ENCODE data around the gene UTS2R. TPM values are rescaled to one million over a fixed set of nuclear protein-coding genes. Genes with fewer than 3 reads are reported as not detected.

Gene UTS2R
- total RNA-seq, 1 experiment from 2014 or later, result not detected

DNA sequence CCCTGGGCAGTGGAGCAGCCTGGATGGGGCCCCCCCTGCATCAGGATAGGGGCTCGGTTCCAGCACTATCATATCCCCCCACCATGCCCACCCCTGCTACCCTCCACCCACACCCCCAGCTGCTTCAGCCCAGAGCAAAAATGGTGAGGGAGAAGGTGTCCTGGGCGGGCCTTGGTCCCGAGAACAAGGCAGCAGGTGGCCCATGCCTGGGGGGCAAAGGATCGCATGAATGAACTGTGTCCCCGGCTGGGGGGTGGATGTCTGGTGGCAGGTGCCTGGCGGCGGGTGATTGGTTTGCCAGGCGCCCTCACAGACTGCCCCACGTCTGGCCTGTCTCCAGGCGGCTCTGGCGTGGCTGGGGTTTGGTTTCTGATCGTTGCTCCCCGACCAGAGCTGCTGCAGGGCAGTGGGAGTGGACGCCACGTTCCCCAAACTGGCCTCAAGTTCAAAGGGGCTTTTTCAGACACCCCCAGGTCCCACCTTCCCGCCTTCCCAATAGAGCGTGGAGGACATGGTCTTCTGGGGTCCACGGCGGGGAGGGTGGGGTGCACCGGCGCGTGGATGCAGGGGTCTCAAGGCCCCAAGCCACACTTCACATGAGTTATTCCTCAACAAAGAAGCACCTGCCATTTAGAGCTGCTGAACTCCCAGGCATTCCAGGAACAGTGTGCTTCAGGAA, 12.6 kb downstream of the UTS2R start:
- DNase-seq (ENCODE audit: low spot score), result no peak
- in situ Hi-C loops (cut with HindIII; ENCODE audit: low sequenced_read_pairs), result no loop called here

DNA sequence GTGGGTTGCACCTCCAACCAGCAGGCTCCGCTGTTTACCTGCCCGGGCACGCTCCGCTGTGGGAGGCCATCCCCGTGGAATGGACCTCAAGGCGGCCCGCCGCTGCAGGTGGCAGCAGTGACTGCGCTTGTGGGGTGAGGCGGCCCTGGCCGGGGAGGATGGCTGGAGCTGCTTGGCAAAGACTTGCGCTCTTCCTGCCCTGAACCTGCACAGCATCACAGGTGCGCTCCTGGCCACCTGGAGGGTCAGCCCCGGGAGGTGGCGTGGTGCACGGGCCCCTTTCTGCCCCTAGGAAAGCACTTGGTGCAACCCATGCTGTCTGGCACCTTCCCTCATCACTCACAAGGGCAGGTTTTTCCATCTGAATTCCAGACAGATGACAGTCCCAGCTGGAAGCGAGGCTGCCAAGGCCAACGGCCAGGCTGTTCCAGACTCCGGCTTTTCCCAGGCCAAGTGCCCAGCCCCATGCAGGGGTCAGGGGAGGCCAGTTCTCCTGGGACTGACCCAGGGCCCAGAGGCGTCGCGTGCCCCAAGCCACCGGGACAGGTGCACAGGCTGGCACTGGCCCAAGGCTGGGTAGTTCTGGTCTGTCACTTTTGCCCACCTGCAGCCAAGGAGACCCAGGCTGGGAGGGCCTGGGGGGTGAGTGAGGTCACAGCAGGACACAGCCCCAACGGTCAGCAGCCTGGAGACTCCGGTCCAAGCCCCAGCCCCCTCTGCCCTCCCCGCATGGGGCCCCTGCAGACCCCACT, 13.3 kb downstream of the UTS2R start:
- in situ Hi-C loops (cut with HindIII; ENCODE audit: low sequenced_read_pairs), result no loop called here
- peak; percentile 63 for DNase-seq (ENCODE audit: low spot score)

- DNase-seq (ENCODE audit: low spot score), result no peak
- in situ Hi-C loops (cut with HindIII; ENCODE audit: low sequenced_read_pairs), result no loop called here
Observed at GRCh38 chr17:82385559-82386254, 14.1 kb downstream of the UTS2R start.

GRCh38 chr17:82386255-82386831, 14.8 kb downstream of the UTS2R start:
- no peak for DNase-seq (ENCODE audit: low spot score)
- in situ Hi-C loops (cut with HindIII; ENCODE audit: low sequenced_read_pairs), result no loop called here

DNA sequence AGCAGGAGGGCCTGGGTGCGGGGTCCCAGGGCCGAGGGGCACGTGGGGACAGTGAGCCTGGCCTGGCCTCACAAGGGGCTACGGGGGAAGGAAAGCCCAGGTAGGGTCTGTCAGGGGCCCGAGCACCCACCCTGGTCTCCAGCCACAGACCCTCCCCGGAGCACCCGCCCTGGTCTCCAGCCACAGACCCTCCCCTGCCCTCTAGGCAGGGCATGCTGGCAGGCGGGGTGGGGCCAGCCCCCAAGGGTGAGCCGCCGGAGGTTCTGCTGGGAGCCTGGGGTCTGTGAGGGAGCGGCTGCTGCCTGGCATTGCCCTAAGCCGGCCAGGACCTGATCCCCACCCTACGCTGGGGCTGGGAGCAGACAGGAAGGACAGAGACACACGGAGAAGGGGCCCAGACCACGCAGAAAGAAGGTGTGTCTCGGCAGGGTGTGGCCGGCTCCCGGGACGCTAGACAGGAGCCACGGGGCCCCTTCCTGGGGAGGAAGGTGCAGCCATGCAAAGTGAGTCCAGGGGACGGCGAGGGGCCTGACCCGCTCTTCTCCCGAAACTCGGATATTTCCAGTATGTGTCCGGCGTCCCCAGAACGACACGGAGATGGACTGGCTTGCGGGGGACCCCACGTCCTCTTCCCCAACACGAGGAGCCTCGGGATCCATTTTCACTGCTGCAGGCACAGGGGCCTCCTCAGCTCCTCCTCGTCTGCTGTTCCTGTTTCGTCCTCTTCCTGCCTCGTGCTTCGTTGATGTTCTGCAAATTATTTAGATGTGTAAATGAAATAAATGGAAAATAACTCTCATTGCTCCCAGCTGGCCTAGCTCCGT, 15.5 kb downstream of the UTS2R start:
- in situ Hi-C loops (cut with HindIII; ENCODE audit: low sequenced_read_pairs), result no loop called here
- DNase-seq (ENCODE audit: low spot score), result no peak

GRCh38 chr17:82387705-82388106, 16.1 kb downstream of the UTS2R start:
- in situ Hi-C loops (cut with HindIII; ENCODE audit: low sequenced_read_pairs), result no loop called here
- DNase-seq (ENCODE audit: low spot score), result no peak

DNA sequence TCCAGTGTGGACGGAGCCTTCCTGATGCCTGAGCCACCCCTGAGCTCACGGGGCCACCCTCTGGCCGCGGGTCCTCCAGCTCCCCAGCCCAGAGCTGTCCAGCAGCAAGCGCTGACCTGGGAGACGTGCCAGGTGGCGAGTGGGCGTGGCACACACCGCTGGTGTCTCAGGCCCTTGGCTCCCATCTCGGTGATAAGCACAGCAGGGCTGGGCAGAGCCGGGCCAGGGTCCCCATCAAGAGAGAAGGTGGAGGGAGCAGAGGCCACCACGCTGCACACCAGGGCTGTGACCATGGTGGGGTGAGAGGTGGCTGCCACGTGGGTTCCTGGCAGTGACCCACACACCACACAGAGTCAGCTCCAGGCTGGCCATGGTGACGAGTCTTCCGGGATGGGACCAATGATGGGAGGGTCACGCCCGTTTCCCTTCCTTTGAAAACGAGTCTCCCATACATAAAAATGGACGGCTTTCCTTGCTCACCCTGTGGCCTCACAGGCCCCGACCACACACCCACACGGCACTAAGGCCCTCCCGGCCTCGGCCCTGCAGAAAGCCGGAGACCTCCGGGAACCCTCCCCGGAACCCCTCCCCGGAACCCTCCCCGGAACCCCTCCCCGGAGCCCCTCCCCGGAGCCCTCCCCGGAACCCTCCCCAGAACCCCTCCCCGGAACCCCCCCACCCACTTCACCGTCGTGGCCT, 16.8 kb downstream of the UTS2R start:
- no peak for DNase-seq (ENCODE audit: low spot score)
- in situ Hi-C loops (cut with HindIII; ENCODE audit: low sequenced_read_pairs), result no loop called here

DNA sequence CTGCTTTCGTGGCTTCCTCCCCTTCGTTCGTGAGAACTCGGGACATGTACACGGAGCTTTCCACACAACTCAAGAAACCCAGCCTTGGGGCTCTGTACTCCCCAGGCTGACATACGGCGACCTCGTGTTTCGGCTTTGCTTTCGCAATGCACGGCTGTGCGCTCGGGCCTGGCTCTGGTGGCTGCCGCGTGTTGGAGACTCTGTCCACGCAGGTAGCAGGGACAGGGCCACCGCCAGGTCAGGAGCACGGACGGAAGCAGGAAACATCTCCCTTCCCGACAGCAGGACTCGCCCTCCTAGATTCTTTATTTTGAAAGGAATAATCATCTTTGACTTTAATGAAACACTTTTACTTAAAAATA, 17.3 kb downstream of the UTS2R start:
- no peak for DNase-seq (ENCODE audit: low spot score)
- in situ Hi-C loops (cut with HindIII; ENCODE audit: low sequenced_read_pairs), result no loop called here

- in situ Hi-C loops (cut with HindIII; ENCODE audit: low sequenced_read_pairs), result no loop called here
- no peak for DNase-seq (ENCODE audit: low spot score)
Observed at GRCh38 chr17:82389379-82389778, 17.8 kb downstream of the UTS2R start.

DNA sequence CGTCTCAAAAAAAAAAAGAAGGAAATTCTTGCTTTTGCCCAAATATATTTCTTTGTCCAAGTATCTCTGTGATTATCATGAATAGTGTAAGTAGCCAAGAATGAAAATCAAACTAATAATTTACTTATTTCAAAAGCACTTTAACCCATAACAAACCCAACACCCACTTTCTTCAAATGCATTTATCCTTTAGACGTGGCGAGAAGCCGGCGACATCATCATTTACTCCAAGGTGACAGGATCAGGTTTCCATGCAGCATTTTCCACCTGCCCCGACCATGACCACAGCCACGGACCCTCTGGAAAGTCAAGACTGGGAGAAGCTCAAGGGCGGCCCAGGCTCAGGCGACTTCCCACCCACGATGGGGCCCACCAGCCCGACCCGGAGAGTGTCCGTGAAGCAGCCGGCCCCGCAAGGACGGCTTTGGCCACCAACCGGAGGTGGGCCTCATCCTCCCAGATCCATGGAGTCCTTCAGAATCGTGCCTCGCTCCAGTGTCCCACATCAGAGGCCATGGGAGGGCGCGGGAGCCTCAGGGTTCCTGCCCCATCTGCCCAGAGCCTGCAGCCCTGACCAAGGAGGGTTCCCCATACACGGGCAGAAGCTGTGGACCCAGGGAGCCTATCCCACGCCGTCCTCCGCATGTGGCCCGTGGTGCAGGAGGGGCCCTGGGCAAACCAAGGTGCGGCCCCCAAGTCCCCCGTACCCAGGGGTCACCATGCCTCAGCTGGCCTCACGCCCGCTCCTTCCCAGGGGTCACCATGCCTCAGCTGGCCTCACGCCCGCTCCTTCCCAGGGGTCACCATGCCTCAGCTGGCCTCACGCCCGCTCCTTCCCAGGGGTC, 18.7 kb downstream of the UTS2R start:
- DNase-seq (ENCODE audit: low spot score), result no peak
- in situ Hi-C loops (cut with HindIII; ENCODE audit: low sequenced_read_pairs), result no loop called here

- no peak for DNase-seq (ENCODE audit: low spot score)
- in situ Hi-C loops (cut with HindIII; ENCODE audit: low sequenced_read_pairs), result no loop called here
Observed at GRCh38 chr17:82390860-82391435, 19.4 kb downstream of the UTS2R start.

DNA sequence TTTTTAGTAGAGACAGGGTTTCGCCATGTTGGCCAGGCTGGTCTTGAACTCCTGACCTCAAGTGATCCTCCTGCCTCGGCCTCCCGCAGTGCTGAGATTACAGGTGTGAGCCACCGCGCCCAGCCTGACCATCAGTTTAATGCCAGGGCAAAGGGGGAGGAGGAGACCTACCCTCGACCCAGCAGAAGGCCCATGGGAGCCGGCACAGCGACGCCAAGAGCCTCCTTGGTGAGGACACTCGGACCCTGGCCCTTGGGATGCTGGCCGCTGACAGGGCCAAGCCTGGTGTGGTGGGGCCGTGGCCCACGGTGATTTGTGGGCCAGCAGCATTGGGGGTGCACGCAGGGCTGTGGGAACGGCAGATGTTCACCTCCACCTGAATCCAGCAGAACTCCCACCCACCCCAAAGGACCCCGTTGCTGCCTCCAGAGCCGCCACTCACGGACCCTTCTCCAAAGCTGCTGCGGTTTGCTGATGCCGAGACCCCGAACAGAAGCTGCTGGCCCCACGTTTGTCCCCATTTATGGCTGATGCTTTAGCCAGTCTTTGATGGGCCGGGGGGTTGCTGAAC, 20.0 kb downstream of the UTS2R start:
- DNase-seq (ENCODE audit: low spot score), result no peak

DNA sequence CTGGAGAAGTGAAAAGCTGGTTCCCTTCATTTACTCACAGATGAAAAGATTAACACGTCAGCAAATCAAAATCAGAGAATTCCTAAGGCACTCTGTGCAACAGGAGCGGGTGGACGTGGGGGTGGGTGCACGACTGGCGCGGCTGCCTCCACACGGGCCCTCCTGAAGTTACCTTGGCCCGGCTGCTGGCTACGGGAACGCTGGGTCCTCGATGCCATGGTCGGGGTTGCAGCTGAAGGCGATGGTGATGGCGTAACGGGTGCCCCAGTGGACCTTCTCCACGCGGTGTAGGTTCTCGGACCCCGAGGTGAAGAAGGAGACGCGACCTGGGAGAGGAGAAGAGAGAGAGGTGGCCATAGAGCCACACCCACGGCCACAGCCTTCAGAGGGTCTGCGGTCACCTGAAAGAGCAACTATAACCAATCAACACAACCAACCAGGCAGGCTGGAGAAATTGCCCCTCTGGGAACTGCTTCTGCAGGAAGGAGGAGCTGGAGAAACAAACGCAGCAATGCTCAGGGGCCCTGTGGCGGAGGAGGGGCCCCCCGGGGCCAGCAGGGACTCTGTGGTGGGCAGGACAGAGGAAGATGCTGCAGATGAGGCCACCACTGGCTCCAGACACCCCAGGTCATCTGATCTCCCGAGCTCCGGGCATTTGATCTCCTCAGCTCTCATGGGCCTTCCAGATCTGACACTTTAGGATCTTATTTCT, 20.8 kb downstream of the UTS2R start:
- no peak for DNase-seq (ENCODE audit: low spot score)
- in situ Hi-C loops (cut with HindIII; ENCODE audit: low sequenced_read_pairs), result no loop called here

More for the DNA sequence above, 20.0 kb downstream of the UTS2R start:
- in situ Hi-C loops (cut with HindIII; ENCODE audit: low sequenced_read_pairs), result no loop called here

- in situ Hi-C loops (cut with HindIII; ENCODE audit: low sequenced_read_pairs), result no loop called here
- DNase-seq (ENCODE audit: low spot score), result no peak
Observed at GRCh38 chr17:82392941-82393340, 21.4 kb downstream of the UTS2R start.

GRCh38 chr17:82394278-82394677, 22.7 kb downstream of the UTS2R start:
- DNase-seq (ENCODE audit: low spot score), result no peak
- in situ Hi-C loops (cut with HindIII; ENCODE audit: low sequenced_read_pairs), result no loop called here

DNA sequence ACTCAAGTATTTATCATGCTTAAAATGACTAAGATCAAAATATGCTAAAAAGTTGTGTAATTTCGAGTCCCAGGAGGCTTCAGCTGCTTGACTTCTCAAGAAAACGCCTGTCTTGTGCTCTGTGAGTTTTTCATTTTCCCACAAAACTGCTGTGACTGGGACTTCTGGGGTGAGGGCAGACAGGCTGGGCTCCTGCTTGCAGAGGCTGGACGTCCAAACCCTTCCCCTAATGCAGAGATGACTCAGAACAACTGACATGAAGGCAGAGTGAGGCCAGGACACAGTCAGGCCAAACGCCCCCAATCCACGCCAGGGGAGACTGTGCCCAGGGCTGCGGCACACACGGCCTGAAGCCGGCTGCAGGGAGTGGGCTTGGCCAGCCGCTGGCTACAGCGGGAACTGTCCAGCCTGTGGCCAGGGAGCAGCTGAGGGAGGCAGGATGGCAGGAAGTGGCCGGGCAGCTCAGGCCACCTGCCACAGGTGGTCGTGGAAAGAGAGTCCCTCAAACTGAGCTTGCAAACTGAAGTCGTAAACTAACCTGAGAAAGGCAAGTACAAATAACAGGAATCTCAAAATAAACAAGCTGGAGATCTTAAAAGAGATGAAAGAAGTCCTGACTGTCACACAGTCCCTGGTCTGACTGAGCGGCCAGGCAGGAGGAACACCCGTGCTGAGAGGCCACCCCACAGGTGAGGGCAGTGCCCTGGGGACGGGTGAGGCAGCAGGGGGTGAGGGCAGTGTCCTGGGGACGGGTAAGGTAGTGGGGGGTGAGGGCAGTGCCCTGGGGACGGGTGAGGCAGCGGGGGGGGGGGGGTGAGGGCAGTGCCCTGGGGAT, 25.3 kb downstream of the UTS2R start:
- in situ Hi-C loops (cut with HindIII; ENCODE audit: low sequenced_read_pairs), result no loop called here
- DNase-seq (ENCODE audit: low spot score), result no peak

All from G401 (cell line).